HG03520 (cell line): ENCODE data around the gene EPB41L2.
"Not testable (repeated sequence)": the region's sequence is repeated elsewhere in the genome, so short reads cannot be mapped to it uniquely, and the experiment has no call there.

ENCODE experiments used
- ATAC-seq: cut with Tn5 transposase; IDR thresholded peaks from one replicate; pipeline ENCODE4 v1.9.1; 2021; ENCODE audit warnings: mild to moderate bottlenecking, moderate library complexity; ENCODE audit not compliant: unreplicated experiment

Gene EPB41L2

DNA sequence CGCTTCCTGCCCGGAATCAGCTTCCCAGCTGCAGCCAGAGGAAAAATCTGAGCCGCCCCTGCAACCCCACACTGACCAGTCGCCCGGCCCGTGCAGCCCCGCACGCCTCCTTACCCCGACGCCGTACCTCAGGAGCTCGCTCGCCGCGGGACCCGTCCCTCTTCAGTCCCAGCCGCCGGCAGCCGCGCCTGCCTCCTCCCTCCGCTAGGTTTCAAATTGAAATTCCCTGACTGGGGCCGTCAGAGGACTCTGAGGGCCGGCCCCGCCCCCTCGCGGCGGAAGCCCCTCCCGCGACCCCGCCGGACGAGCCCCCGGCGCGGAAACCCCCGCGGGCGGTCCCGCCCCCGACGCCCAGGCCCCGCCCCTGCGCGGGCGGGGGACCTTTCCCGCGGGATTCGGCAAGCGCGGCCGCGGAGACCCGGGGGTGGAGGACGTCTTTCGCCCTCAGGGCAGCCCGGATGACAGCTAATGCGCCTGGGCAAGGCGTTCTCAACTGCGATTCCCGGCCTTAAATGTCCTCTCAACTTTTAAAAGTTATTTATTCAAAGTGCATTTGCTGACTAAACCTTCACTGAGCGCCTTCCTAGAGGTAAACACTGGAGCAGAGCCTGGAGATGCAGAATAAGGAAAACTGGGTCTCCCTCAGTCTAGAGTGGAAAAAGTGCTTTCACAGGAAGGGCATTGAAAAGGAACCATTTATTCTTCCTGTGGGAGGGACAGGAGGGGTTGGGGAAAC, at the start of gene EPB41L2:
EPB41L2 (minus strand) TSS at position 218 of the 736 bp plus-strand sequence. CDS start 106,760 bp downstream, outside the sequence.
- ATAC-seq, result peak; percentile 70

DNA sequence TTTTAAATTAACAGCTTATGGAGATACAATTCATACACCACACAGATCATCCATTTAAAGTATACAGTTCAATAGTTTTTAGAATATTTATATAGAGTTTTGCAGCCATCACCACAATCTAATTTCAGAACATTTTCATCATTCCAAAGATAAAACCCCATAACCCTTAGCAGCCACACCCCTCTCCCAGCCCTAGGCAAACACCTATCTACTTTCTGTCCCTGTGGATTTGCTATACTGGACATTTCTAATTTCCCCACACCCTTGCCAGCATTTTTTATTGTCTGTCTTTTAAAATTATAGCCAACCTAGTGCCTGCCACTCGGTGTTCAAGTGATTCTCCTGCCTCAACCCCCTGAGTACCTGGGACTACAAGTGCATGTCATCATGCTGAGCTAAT, 49.2 kb upstream of the EPB41L2 start:
- no peak for ATAC-seq

DNA sequence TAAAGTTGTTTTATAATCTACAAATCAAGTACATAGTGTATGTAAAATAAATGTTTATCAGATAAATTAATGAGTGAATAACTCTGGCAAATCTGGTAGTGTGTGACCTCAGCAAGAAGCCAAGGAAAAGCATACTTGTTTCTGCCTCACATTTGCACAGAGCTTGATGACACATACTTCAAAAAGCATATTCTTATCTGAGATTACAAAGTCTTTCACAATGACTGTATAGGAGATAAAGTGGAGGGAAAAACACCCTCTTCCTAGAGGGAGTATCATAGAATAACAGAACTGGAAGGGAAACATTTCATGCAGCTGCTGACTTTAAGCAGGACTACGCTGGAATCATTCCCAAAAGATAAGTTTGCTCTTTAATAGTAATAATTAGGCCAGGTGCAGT, 44.1 kb upstream of the EPB41L2 start:
- no peak for ATAC-seq

DNA sequence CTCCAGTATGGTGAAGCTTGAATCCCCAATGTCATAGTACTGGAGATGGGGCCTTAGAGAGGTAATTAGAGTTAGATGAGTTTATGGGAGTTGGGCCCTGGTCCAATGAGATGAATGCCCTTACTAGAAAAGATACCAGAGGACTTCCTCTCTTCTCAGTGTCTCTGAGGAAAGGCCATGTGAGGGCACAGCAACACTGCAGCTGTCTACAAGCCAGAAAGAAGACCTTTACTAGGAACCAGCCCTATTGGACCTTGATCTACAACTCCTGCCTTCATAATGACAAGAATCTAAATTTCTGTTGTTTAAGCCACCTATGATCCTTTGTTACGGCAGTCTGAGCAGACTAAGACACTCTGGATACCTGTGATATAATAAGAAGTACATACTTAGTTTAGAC, 40.9 kb upstream of the EPB41L2 start:
- no peak for ATAC-seq

DNA sequence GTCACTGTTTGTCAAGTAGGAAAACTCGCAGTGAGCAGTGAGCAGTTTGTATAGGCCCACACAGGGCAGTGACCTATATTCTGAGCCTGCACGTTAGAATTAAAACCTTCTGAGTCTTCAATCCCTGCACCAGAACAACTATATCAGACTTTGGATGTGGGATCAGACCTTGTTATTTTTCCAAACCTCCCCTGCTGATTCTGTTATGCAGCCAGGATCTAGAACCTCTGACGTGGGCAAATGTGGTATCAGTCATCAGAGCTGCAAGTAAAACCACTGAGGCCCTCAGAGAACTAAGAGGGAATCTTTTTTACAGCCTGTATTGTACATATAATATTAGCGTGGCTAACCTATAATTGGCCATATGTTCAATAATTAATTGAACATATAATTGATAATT, 40.3 kb upstream of the EPB41L2 start:
- no peak for ATAC-seq

DNA sequence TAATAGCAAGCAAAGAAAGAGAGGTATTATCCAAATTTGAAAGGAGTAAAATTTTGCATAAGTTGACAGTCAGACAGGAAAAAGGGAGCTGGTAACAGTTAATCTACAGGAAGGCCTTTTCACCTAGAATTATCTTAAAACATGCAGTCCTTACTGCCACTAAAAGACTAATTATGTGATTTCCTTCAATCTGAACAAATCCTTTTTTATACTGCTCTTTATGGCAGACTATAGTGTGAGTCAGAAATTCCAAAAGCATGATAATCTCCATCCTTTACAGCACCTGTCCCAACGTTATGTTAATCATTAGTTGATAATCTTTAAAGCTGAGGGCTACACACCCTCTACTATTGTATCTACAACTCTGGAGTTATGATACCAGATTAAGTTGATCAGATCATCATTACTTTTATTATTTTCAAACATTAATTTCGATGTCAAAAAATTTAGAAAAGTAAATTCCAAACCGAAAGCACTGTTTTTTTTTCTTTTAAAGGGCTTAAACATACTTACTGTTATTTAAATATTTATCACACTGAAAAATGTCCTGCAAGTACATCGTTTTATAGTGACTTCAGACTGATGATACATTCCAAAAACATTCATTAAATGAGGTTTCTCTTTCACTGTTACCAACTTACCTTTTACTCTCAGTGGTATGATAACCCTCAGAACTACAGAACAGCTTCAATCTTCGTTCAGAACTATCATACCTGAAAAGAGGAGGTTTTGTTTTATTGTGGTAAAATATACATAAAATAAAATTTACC, 39.1 kb upstream of the EPB41L2 start:
- ATAC-seq, result no peak

DNA sequence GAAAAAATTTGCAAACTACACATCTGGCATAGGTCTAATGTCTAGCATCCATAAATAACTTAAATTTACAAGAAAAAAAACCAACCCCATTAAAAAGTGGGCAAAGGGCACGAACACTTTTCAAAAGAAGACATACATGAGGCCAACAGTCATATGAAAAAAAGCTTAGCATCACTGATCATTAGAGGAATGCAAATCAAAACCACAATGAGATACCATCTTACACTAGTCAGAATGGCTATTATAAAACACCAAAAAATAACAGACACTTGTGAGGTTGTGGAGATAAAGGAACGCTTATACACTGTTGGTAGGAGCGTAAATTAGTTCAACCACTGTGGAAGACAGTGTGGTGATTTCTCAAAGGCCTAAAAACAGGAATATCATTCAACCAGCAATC, 33.7 kb upstream of the EPB41L2 start:
- ATAC-seq, result no peak

DNA sequence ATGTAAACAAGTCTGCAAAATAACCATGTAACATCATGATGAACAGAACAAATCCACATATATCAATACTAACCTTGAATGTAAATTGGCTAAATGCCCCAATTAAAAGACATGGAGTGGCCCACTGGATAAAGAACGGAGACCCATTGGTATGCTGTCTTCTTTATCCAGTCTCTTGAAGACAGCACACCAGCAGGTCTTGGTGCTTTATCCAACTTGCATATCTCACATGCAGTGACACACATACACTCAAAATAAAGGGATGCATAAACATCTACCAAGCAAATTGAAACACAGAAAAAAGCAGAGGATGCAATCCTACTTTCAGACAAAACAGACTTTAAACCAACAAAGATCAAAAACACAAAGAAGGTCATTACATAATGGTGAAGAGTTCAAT, 30.3 kb upstream of the EPB41L2 start:
- ATAC-seq, result no peak

DNA sequence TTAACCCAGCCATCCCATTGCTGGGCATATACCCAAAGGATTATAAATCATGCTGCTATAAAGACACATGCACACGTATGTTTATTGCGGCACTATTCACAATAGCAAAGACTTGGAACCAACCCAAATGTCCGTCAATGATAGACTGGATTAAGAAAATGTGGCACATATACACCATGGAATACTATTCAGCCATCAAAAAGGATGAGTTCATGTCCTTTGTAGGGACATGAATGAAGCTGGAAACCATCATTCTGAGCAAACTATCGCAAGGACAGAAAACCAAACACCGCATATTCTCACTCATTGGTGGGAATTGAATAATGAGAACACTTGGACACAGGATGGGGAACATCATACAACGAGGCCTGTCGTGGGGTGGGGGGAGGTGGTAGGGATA, 28.9 kb upstream of the EPB41L2 start:
- not testable (repeated sequence) for ATAC-seq

DNA sequence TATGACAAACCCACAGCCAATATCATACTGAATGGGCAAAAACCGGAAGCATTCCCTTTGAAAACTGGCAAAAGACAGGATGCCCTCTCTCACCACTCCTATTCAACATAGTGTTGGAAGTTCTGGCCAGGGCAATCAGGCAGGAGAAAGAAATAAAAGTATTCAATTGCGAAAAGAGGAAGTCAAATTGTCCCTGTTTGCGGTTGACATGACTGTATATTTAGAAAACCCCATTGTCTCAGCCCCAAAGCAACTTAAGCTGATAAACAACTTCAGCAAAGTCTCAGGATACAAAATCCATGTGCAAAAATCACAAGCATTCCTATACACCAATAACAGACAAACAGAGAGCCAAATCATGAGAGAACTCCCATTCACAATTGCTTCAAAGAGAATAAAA, 27.3 kb upstream of the EPB41L2 start:
- not testable (repeated sequence) for ATAC-seq

DNA sequence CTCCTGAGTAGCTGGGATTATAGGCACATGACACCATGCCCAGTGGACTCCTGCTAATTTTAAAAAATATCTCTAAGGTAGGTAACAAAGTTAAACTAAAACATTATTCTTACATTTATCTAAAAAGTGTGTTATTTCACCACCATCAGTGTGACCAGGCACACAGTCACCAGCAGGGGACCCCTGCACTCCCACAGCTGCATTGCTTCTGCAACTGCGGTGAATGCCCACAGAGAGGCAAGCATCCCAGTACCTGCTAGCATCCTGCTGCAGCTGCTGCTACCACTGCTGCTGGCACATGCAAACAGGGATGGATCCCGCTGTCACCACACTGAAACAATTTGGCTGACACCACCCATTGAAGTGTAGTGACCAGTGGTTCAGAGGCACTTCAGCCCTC, 21.9 kb upstream of the EPB41L2 start:
- no peak for ATAC-seq

DNA sequence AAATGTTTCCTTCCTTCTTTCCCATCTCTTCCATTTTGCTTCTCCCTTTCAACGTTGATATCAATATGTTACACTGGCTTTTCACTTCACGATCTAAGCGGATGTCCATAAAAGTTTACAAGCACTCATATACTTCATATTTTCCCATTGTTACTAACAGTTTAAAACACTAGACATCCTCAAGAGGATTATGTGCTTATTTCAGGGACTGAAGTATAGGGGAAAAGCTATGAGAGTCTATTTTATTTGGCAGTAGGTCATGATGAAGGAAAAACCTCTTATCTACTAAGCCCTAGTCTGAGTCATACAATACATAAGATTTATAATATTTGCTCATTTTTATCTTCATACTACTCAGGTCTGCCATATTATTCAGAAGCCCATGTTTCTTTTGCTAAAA, 20.6 kb upstream of the EPB41L2 start:
- ATAC-seq, result no peak

DNA sequence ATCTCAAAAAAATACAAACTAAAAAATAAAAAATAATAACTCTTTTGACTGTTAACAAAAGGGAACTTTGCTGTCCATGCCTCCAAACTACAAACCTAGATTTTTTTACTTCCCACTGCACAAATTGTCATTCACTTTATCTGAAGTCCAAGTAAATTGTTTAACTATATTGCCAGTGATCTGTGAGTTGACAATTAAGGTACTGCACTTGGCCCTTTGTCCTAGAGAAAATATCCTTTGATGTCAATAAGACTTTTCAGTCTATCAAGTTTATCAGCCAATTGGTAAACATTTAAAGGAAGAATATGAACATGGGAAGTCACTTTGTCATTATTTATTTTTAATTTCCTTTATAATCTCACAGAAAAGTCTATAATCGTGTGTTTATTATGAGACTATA, 19.3 kb upstream of the EPB41L2 start:
- no peak for ATAC-seq

DNA sequence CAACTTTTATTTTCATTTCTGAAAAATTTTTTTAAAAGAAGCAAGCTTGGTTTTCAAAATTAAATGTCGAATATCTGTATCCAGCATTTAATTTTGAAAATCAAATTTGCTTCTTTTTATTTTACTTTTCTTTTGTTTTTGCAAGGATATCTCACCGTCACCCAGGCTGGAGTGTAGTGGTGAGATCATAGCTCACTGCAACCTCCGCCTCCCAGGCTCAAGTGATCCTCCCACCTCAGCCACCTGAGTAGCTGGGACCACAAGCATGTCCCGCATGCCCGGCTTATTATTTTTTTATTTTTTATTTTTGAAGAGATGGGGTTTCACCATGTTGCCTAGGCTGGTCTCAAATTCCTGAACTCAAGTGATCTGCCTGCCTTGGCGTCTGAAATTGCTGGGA, 17.0 kb upstream of the EPB41L2 start:
- ATAC-seq, result no peak

DNA sequence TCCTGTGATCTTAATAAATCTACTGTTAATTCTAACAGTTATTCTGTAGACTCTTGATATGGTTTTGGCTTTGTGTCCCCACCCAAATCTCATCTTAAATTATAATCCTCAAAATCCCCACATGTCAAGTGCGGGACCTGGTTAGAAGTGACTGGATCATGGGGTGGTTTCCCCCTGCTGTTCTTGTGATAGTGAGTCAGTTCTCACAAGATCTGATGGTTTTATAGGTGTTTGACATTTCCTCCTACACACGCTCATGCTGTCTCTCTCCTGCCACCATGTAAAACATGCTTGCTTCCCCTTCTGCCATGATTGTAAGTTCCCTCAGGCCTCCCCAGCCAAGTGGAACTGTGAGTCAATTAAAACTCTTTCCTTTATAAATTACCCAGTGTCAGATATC, 10.5 kb upstream of the EPB41L2 start:
- ATAC-seq, result no peak

DNA sequence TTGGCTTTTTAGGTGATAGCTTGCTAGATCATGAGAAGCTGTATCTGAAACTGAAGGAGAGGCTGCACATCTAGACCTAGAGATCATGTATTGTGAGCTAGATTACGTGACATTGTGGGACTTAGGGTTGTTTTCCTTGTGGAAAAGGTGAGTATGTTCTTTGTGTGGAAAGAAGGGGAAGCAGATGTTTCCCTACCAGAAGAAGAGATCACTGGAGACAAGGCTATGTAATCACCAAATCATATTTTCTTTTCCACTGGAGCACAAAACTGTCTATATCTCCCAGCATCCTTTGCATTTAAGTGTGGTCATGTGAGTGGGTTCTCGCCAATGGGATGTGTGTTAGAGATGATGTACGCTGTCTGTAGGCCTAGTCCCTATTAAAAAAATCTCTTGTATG, 7.0 kb upstream of the EPB41L2 start:
- ATAC-seq, result no peak

DNA sequence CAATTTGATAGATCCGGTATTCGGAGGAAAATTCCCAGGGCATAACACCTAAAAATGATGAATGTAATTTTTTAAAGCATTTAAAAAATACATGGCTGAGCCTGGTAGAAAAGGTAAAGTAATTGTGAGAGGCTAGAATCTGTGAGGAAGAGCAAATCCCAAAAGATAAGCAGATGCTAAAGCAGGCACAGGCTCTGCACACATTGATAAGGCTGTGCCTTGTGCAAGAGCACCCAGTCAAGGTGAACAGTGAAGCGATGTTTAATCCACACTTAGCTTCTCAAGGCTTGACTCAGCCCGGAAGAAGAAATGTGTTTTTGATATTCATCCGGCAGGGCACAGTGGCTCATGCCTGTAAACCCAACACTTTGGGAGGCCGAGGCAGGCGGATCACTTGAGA, 5.1 kb upstream of the EPB41L2 start:
- no peak for ATAC-seq

DNA sequence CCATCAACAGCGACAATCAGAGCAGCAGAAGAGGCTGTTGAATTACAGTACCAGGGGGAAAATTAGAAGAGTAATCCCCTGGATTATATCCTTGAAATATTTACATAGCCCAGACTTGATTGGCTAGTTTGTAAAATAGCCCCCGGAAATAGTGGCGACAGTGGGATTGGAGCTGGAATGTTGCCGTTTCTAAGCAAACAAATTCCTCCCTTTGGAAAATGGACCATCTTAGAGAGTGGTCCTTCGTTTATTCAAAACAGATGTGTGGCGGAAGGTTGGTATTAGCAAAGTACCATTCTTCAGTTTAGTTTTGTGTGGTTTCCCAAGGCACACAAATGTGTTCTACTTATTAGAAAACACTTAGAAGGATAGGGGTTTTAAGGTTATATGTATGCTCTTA, 4.5 kb upstream of the EPB41L2 start:
- no peak for ATAC-seq

DNA sequence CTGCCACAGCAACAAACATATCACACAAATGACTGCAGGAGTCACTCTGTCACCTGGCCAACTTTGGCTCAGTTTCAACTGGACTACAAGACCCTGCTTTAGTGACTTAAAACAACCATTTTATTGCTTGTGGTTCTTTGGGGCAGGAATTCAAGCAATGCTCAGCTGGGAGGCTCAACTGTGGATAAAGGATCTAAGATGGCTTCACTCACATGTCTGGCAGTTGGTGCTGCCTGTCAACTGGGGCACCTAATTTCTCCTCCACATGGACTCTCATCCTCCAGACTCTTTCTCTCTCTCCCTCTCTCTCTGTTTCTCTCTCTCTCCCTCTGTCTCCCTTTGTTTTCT, 2.8 kb upstream of the EPB41L2 start:
- no peak for ATAC-seq

DNA sequence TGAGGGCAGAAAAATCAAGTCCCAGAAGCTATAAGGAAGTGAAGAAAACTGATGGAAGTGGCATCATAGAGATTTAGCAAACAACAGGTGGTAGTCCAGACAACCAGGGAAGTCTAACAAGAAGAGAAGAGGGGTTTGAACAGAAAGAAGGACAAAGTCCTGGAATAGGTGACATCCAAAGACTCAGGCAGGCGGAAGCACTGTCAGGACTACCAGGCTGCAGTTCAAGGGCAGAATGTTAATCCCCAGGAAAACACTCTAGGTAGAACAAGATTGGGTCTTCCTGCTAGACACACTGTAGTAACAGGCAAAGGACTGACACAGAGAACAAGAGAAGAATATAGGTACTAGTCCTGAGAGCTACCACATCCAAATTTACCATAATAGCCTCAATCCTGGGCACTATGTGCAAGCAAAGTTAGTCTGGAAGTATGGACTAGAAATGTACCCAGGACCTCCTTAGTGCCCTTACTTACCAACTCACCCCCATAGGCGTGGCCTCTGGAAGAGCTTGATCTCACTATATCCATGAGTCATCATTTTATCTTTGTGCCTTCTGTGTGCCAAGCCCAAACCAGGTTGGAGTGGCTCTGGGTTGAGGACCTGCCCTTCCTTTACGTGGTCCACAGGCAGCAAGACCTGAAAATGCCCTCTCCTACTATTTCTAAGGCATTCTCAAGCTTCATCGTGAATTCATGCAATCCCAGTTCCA, 2.2 kb upstream of the EPB41L2 start:
- no peak for ATAC-seq

DNA sequence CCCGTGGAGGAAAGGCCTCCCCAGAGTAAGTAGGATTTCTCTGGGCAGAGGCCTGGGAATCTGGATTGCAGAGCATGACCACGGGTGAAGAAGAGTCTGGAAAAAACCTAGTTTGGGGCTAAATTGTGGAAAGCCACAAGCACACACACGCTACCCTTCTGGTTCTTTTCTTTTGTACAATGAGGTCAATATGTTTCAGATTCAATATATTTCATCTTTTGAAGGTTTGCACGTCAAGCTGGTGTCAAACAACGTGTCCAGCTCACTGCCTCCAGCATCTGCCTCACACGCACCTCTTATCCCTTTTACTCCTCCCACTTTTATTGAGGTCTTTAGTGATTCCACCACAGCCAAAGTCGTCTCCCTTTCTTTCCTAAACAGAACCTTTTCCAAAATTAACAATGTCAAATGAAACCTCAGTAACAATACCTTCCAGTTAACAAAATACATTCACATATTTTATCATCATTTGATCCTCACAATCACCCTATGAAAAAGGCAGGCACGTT, 773 bp upstream of the EPB41L2 start:
- ATAC-seq, result peak; percentile 5
